Smooth muscle cell (in vitro differentiated cells): Measurements from ENCODE around the gene DPM1. TPM values are rescaled to one million over a fixed set of nuclear protein-coding genes. Genes with fewer than 3 reads are reported as not detected.

Experiments
- DNase-seq: peaks from one replicate; lab custom pipeline; 2025; ENCODE audit not compliant: unreplicated experiment; lab: John Stamatoyannopoulos, UW
- H2AFZ ChIP-seq: fragments of 200-600 bp; sonication (generic); 2 replicates; pipeline ENCODE4 v1.6.0; 2016; ENCODE audit warnings: antibody characterized with exemption, low read depth, mild to moderate bottlenecking
- H3F3A ChIP-seq: fragments of 200-600 bp; sonication (generic); 2 replicates; pipeline ENCODE4 v1.6.0; 2017; ENCODE audit warnings: antibody characterized with exemption, low read depth
- H3K27ac ChIP-seq: fragments of 200-600 bp; sonication (generic); 2 replicates; pipeline ENCODE4 v1.5.1; 2016; ENCODE audit warnings: low read depth, mild to moderate bottlenecking
- H3K27me3 ChIP-seq: fragments of 200-600 bp; sonication (generic); 2 replicates; pipeline ENCODE4 v1.6.1; 2016; ENCODE audit warnings: low read depth, mild to moderate bottlenecking
- H3K36me3 ChIP-seq: fragments of 200-600 bp; sonication (generic); 2 replicates; pipeline ENCODE4 v1.5.1; 2016; ENCODE audit warnings: low read depth
- H3K4me1 ChIP-seq: fragments of 200-600 bp; sonication (generic); 2 replicates; pipeline ENCODE4 v1.5.1; 2016; ENCODE audit warnings: low read depth
- H3K4me2 ChIP-seq: fragments of 200-600 bp; sonication (generic); 2 replicates; pipeline ENCODE4 v1.6.0; 2016; ENCODE audit warnings: mild to moderate bottlenecking
- H3K4me3 ChIP-seq: fragments of 200-600 bp; sonication (generic); 2 replicates; pipeline ENCODE4 v1.5.1; 2016; ENCODE audit warnings: mild to moderate bottlenecking
- H3K79me2 ChIP-seq: fragments of 200-600 bp; sonication (generic); 2 replicates; pipeline ENCODE4 v1.6.0; 2016; ENCODE audit warnings: low read depth, mild to moderate bottlenecking
- H3K9ac ChIP-seq: fragments of 200-600 bp; sonication (generic); 2 replicates; pipeline ENCODE4 v1.6.0; 2016; ENCODE audit warnings: low read depth
- H3K9me3 ChIP-seq: fragments of 200-600 bp; sonication (generic); replicated peaks from 2 replicates; pipeline ENCODE4 v1.5.1; 2016; ENCODE audit warnings: low read depth
- H4K20me1 ChIP-seq: fragments of 200-600 bp; sonication (generic); 2 replicates; pipeline ENCODE4 v1.6.0; 2016; ENCODE audit warnings: low read depth
- WGBS: methylation state at CpG from one replicate; pipeline ENCODE4 v1.1.7; 2016; ENCODE audit warnings: low lambda C conversion rate; 5-methylcytosine and 5-hydroxymethylcytosine counted together
- polyA plus RNA-seq: library from polyadenylated mRNA; unstranded; fragments of >200 nt; fragmentation: Nextera tagmentation; extraction: Ambion mirVana; gene quantifications from 2 replicates; pipeline ENCODE4 v1.2.1, GENCODE V29; 2016
- total RNA-seq: library from RNA; depleted of rRNA; stranded (reverse); fragments of >200 nt; gene quantifications from 2 replicates; pipeline ENCODE4 v1.2.3, GENCODE V29; 2014
- TF ChIP-seq, protein P1 (sequence below): fragments of 200-600 bp; sonication (generic); IDR thresholded peaks from 2 replicates; pipeline ENCODE4 v1.5.1; 2017; ENCODE audit warnings: borderline replicate concordance, mild to moderate bottlenecking, antibody characterized with exemption; ENCODE audit not compliant: insufficient read depth, poor library complexity, severe bottlenecking

DPM1 gene
- total and polyA plus RNA-seq, 2 experiments from 2014 or later, result 89.1 to 141 TPM

DNA sequence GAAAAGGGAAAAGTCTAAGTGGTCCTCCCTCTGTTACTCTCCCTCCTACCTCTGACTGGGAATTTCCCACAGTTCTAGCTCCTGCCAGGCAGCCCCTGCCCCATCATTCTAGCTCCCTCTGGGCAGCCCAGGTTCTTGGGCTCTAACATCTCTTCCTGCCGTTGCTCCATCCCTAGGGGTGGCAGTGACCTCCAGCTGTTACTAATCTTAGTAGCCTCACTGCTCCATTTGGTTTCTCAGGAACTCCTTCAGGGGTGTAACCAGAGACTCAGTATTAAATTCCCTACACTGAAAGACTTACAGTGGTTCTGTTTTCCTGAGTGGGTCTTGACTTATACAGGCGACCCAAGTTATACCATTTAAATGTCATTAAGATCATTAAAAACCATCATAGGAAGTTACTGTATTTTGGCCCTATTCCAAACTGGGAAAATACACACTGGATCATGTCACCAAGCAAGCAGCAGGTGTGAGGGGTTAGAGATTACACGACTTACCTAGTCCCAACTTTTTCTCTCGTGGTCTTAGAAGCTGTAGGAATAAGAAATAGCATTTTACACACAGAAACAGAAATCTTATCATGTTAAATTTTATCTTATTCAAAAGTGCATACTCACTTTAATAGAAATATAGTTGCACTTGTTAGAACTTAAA is 10.1 kb downstream of the DPM1 start:
- Histone ChIP-seq H3K4me1 (no peaks in the 10 kb centered on the region), H3K9ac (no peak overlapping the region), H3K4me3 (no peak overlapping the region), H3K27ac (peak overlapping the region; percentile 60), H2AFZ (no peak overlapping the region), H4K20me1 (peaks cover 54% of the 10 kb centered on the region), H3K27me3 (no peaks in the 10 kb centered on the region), H3K4me2 (no peak overlapping the region), H3K79me2 (peaks cover 55% of the 10 kb centered on the region), H3K9me3 (no peaks in the 10 kb centered on the region), H3F3A (peaks cover 3% of the 10 kb centered on the region), H3K36me3 (peaks cover 16% of the 10 kb centered on the region)
- DNase-seq, result no peak
- TF ChIP-seq, protein P1, sequence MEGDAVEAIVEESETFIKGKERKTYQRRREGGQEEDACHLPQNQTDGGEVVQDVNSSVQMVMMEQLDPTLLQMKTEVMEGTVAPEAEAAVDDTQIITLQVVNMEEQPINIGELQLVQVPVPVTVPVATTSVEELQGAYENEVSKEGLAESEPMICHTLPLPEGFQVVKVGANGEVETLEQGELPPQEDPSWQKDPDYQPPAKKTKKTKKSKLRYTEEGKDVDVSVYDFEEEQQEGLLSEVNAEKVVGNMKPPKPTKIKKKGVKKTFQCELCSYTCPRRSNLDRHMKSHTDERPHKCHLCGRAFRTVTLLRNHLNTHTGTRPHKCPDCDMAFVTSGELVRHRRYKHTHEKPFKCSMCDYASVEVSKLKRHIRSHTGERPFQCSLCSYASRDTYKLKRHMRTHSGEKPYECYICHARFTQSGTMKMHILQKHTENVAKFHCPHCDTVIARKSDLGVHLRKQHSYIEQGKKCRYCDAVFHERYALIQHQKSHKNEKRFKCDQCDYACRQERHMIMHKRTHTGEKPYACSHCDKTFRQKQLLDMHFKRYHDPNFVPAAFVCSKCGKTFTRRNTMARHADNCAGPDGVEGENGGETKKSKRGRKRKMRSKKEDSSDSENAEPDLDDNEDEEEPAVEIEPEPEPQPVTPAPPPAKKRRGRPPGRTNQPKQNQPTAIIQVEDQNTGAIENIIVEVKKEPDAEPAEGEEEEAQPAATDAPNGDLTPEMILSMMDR, result no peak
- WGBS, result 94% methylated on average over 4 of the region's 4 CpGs

DNA sequence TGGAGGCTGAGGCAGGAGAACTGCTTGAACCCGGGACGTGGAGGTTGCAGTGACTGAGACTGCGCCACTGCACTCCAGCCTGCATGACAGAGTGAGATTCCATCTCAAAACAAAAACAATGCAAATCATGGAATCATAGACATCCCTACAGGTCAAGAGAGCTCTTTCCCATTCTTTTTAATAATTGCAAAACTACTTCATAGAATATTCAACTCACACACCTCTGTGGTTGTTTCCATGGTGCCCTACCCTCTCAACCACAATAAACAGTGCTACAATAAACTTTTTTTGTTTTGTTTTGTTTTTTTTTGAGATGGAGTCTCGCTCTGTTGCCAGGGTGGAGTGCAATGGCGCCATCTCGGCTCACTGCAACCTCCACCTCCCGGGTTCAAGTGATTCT is 15.3 kb downstream of the DPM1 start:
- TF ChIP-seq, protein P1, result no peak
- Histone ChIP-seq H3K4me1 (no peaks in the 10 kb centered on the region), H3K79me2 (peaks cover 4% of the 10 kb centered on the region), H3K27me3 (no peaks in the 10 kb centered on the region), H3K4me3 (no peak overlapping the region), H3K27ac (no peak overlapping the region), H3F3A (peaks cover 3% of the 10 kb centered on the region), H3K36me3 (peaks cover 8% of the 10 kb centered on the region), H3K9ac (no peak overlapping the region), H2AFZ (no peak overlapping the region), H4K20me1 (peaks cover 8% of the 10 kb centered on the region), H3K9me3 (no peaks in the 10 kb centered on the region), H3K4me2 (no peak overlapping the region)
- no peak for DNase-seq
- WGBS, result 96% methylated on average over 6 of the region's 7 CpGs

DNA sequence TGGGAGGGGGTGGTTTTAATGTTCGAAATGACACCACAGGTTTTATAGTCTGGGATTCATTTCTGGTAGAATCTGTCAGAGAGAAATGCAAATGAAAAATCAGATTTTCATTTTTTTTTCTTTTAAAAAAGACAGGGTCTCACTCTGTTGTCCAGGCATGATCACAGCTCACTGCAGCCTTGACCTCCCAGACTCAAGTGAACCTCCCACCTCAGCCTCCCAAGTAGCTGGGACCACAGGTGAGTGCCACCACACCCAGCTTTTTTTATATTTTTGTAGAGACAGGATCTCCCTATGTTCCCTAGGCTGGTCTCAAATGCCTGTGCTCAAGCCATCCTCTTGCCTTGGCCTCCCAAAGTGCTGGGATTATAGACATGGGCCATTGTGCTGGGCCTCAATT is 24.7 kb downstream of the DPM1 start:
- Histone ChIP-seq H3K4me1 (peaks cover 6% of the 10 kb centered on the region), H3K4me3 (no peak overlapping the region), H4K20me1 (peaks cover 16% of the 10 kb centered on the region), H3K27ac (peak overlapping the region; percentile 95), H3F3A (peaks cover 58% of the 10 kb centered on the region), H3K9me3 (no peaks in the 10 kb centered on the region), H3K4me2 (no peak overlapping the region), H3K79me2 (peaks cover 20% of the 10 kb centered on the region), H3K36me3 (peaks cover 25% of the 10 kb centered on the region), H3K27me3 (no peaks in the 10 kb centered on the region), H2AFZ (no peak overlapping the region), H3K9ac (no peak overlapping the region)
- DNase-seq, result no peak
- 89% methylated on average over 1 of the region's 1 CpG for WGBS
- TF ChIP-seq, protein P1, result no peak
